Upper lobe of left lung (tissue), 6 donors: ENCODE data around the gene ZDHHC14. TPM values are rescaled to one million over a fixed set of nuclear protein-coding genes. Genes with fewer than 3 reads are reported as not detected.
A peak's percentile ranks its signal among the peaks of the same experiment; 100 is the strongest.

Experiments
- ATAC-seq, 2 donors: fragments of 200-7000 bp; cut with Tn5 transposase; one replicate each; pipeline ENCODE4 v1.9.1; 2022; ENCODE audit warnings: mild to moderate bottlenecking in 2 of 2, moderate library complexity in 2 of 2; ENCODE audit not compliant: low FRiP score in 2 of 2
- DNase-seq, 2 donors: peaks; one replicate each; pipeline ENCODE4 v3.0.0-alpha.2; 2019 to 2020
- H3K27ac ChIP-seq, 4 donors: fragments of 200-600 bp; sonication (generic); one replicate each; pipeline ENCODE4 v1.5.1; 2016 to 2019
- H3K27me3 ChIP-seq, 4 donors: fragments of 200-600 bp; sonication (generic); one replicate each; pipeline ENCODE4 v1.5.1; 2017 to 2019
- H3K36me3 ChIP-seq, 4 donors: fragments of 200-600 bp; sonication (generic); one replicate each; pipeline ENCODE4 v1.5.1; 2016 to 2019
- H3K4me1 ChIP-seq, 4 donors: fragments of 200-600 bp; sonication (generic); one replicate each; pipeline ENCODE4 v1.5.1; 2018 to 2019
- H3K4me3 ChIP-seq, 4 donors: fragments of 200-600 bp; sonication (generic); one replicate each; pipeline ENCODE4 v1.5.1; 2017 to 2019; ENCODE audit warnings: mild to moderate bottlenecking in 2 of 4, moderate library complexity in 1 of 4
- H3K9me3 ChIP-seq, 4 donors: fragments of 200-600 bp; sonication (generic); one replicate each; pipeline ENCODE4 v1.5.1; 2018 to 2019
- CTCF ChIP-seq, 6 experiments: fragments of 450-650 bp in 4 of 6; fragments of 200-600 bp in 2 of 6; sonication (generic) in 2 of 6; IDR thresholded peaks; one replicate each; pipeline ENCODE4 v1.5.1; 2016 to 2019; ENCODE audit warnings: antibody characterized with exemption in 6 of 6
- EP300 ChIP-seq, 4 donors: sonication (generic); formaldehyde crosslinking; IDR thresholded peaks; one replicate each; pipeline ENCODE4 v1.5.1; 2017; ENCODE audit warnings: antibody characterized with exemption in 4 of 4, control low read depth in 2 of 4
- POLR2A ChIP-seq, 4 donors: fragments of 450-650 bp; IDR thresholded peaks; one replicate each; pipeline ENCODE4 v1.5.1; 2016 to 2017; ENCODE audit warnings: antibody characterized with exemption in 4 of 4, mild to moderate bottlenecking in 2 of 4
- POLR2AphosphoS5 ChIP-seq, 2 donors: sonication (generic); formaldehyde crosslinking; IDR thresholded peaks; one replicate each; pipeline ENCODE4 v1.5.1; 2017; ENCODE audit warnings: antibody characterized with exemption in 2 of 2
- WGBS, 2 donors: methylation state at CpG; one replicate each; pipeline ENCODE4 v1.1.5; 2017 to 2018; 5-methylcytosine and 5-hydroxymethylcytosine counted together
- total RNA-seq, 6 donors: library from RNA; depleted of rRNA in 4 of 6; stranded (reverse); fragments of >200 nt in 4 of 6; gene quantifications; one replicate each; pipeline versions ENCODE4 v1.1.0 to v1.2.1, GENCODE V29; 2016 to 2021
- donor health status: DM: no; HTN: no; CAD: no; lungs with moderate emphysema.
- donor health status: DM: no; HTN: yes; CAD: no; lungs with severe emphysema.

ZDHHC14 gene
- total RNA-seq, 6 donors from 2014 or later: 5.3 to 16.5 (median 9.4) TPM

GRCh38 chr6:157468054-157468453 is 87.1 kb downstream of the ZDHHC14 start:
- Histone ChIP-seq H3K9me3 (no peaks in the 10 kb centered on the region), H3K4me1 (peaks cover 0 to 13% (median 4%) of the 10 kb centered on the region in 4 donors), H3K4me3 (no peak overlapping the region), H3K27me3 (no peaks in the 10 kb centered on the region), H3K36me3 (no peaks in the 10 kb centered on the region), H3K27ac (no peak overlapping the region)
- WGBS, 2 donors: 96 to 100% methylated on average over 3 of the region's 3 CpGs
- TF ChIP-seq POLR2AphosphoS5 (IDR thresholded peaks at IDR 0.05) (no peak), POLR2A (IDR thresholded peaks at IDR 0.05) (no peak), EP300 (IDR thresholded peaks at IDR 0.05) (no peak), CTCF (IDR thresholded peaks at IDR 0.05) (no peak)
- ATAC-seq (no peak), DNase-seq (no peak)

DNA sequence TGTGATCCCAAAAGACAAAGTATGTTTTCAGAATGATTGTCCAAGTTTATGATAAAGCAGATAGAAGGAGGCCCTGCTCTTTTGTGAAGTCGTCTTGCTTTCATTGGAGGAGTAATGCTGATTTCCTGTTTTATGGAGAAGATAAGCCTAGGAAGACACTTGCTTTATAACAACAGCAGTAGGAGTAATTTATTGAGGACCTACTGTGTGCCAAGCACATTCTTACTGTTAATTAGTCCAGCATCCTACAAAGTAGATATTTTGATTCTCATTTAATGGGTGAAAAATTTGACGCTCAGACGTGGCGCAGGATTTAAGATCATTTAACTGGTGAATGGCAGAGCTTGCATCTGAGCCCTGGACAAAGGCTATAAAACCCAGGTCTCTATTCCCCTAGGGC is 87.6 kb downstream of the ZDHHC14 start:
- Histone ChIP-seq H3K4me1 (peaks cover 0 to 13% (median 4%) of the 10 kb centered on the region in 4 donors), H3K9me3 (no peaks in the 10 kb centered on the region), H3K27me3 (no peaks in the 10 kb centered on the region), H3K4me3 (no peak overlapping the region), H3K27ac (no peak overlapping the region), H3K36me3 (no peaks in the 10 kb centered on the region)
- WGBS, 2 donors: 65 to 80% methylated on average over 4 of the region's 4 CpGs
- DNase-seq: no peak
- TF ChIP-seq CTCF (IDR thresholded peaks at IDR 0.05) (no peak), POLR2AphosphoS5 (IDR thresholded peaks at IDR 0.05) (no peak), POLR2A (IDR thresholded peaks at IDR 0.05) (no peak), EP300 (IDR thresholded peaks at IDR 0.05) (no peak)
- ATAC-seq: no peak

DNA sequence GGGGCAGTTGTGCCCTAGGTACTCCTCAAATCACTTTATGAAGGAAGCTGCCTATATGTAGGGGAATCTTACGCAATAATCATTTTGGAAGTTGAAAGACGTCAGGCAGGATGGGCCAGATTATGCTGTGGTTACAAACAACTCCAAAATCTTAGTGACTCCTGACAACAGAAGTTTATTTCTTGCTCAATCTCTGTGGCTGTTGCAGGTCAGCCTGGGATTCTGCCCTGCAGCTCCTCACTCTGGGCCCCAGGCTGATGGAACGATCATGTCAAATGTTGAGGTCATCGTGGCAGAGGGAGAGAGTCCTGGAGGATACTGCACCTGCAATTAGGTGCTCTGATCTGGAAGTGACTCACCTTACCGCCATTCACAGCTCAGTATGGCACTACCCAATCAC is 88.4 kb downstream of the ZDHHC14 start:
- no peaks in the 10 kb centered on the region for H3K27me3 ChIP-seq
- no peaks in the 10 kb centered on the region for H3K36me3 ChIP-seq

GRCh38 chr6:157471077-157471686 is 90.2 kb downstream of the ZDHHC14 start:
- no peaks in the 10 kb centered on the region for H3K27me3 ChIP-seq
- no peaks in the 10 kb centered on the region for H3K9me3 ChIP-seq
- H3K4me3 ChIP-seq: no peak overlapping the region
- peak in 1 of 2 donors; percentile 40 for DNase-seq
- no peak overlapping the region for H3K27ac ChIP-seq
- WGBS, 2 donors: 95% methylated on average over 24 of the region's 24 CpGs
- peaks cover 0 to 13% (median 4%) of the 10 kb centered on the region in 4 donors for H3K4me1 ChIP-seq
- no peaks in the 10 kb centered on the region for H3K36me3 ChIP-seq
- no peak for ATAC-seq
- no peak for TF ChIP-seq POLR2AphosphoS5 (IDR thresholded peaks at IDR 0.05)
- TF ChIP-seq EP300 (IDR thresholded peaks at IDR 0.05): no peak
- TF ChIP-seq POLR2A (IDR thresholded peaks at IDR 0.05): no peak
- no peak for TF ChIP-seq CTCF (IDR thresholded peaks at IDR 0.05)

More for the DNA sequence above, 88.4 kb downstream of the ZDHHC14 start:
- no peak overlapping the region for H3K27ac ChIP-seq
- no peak overlapping the region for H3K4me3 ChIP-seq
- no peaks in the 10 kb centered on the region for H3K9me3 ChIP-seq
- ATAC-seq: no peak
- no peak for DNase-seq
- TF ChIP-seq POLR2A (IDR thresholded peaks at IDR 0.05) (no peak), POLR2AphosphoS5 (IDR thresholded peaks at IDR 0.05) (no peak), EP300 (IDR thresholded peaks at IDR 0.05) (no peak), CTCF (IDR thresholded peaks at IDR 0.05) (no peak)
- 77 to 84% methylated on average over 4 to 5 of the region's 5 CpGs for WGBS, 2 donors
- peaks cover 0 to 13% (median 4%) of the 10 kb centered on the region in 4 donors for H3K4me1 ChIP-seq
